Panc1 (cell line): ENCODE data around the gene FRY.

Experiments used
- CTCF ChIP-seq: fragments of 450-650 bp; IDR thresholded peaks from 2 replicates; pipeline ENCODE4 v1.5.1; 2017; ENCODE audit warnings: mild to moderate bottlenecking
- POLR2AphosphoS5 ChIP-seq: IDR thresholded peaks from 2 replicates; pipeline ENCODE4 v1.6.1; 2012; ENCODE audit warnings: mild to moderate bottlenecking, low read depth, low read length, moderate library complexity
- REST ChIP-seq, 2 experiments: IDR thresholded peaks; 2 replicates each; pipeline ENCODE4 v1.6.1; 2011 to 2012; ENCODE audit warnings: low read depth in 2 of 2, control low read depth in 1 of 2, low read length in 1 of 2, mild to moderate bottlenecking in 1 of 2, moderate library complexity in 1 of 2; ENCODE audit not compliant: insufficient read depth in 1 of 2
- TCF7L2 ChIP-seq: IDR thresholded peaks from 2 replicates; pipeline ENCODE4 v1.6.1; 2011; ENCODE audit warnings: mild to moderate bottlenecking, low read depth, low read length, inconsistent platforms

- no peak for TF ChIP-seq CTCF
- no peak for TF ChIP-seq REST (IDR thresholded peaks at IDR 0.05; ENCODE audit: insufficient read depth in 1 of 2, low read depth in 2 of 2, low read length in 1 of 2)
- TF ChIP-seq POLR2AphosphoS5, result no peak
- no peak for TF ChIP-seq TCF7L2
Measured at GRCh38 chr13:32037471-32037870, 5.9 kb downstream of the FRY start.
